HepG2 (cell line): ENCODE data around the gene C9orf50. TPM values are rescaled to one million over a fixed set of nuclear protein-coding genes. Genes with fewer than 3 reads are reported as not detected.

Source experiments
- GZF1 ChIP-seq: sonication (generic); formaldehyde crosslinking; IDR thresholded peaks from 2 replicates; pipeline ENCODE4 v1.5.1; 2020; ENCODE audit warnings: mild to moderate bottlenecking, missing genetic modification reagents
- MAF1 ChIP-seq: sonication (generic); formaldehyde crosslinking; IDR thresholded peaks from 2 replicates; pipeline ENCODE4 v1.5.0; 2020; ENCODE audit warnings: missing genetic modification reagents, borderline replicate concordance
- TP53 ChIP-seq: sonication (generic); formaldehyde crosslinking; conservative IDR thresholded peaks from 2 replicates; pipeline ENCODE4 v1.4.0; 2020; ENCODE audit warnings: missing genetic modification reagents
- ZBTB14 ChIP-seq: sonication (generic); formaldehyde crosslinking; IDR thresholded peaks from 2 replicates; pipeline ENCODE4 v1.4.0; 2020; ENCODE audit warnings: missing genetic modification reagents
- ZKSCAN8 ChIP-seq: IDR thresholded peaks from 2 replicates; pipeline ENCODE4 v1.6.1; 2016; ENCODE audit warnings: borderline replicate concordance, missing genetic modification reagents, missing compliant biosample characterization
- ZNF749 ChIP-seq: sonication (generic); formaldehyde crosslinking; IDR thresholded peaks from 2 replicates; pipeline ENCODE4 v1.8.0; 2022; ENCODE audit warnings: mild to moderate bottlenecking, missing genetic modification reagents, moderate library complexity, borderline replicate concordance
- polyA plus RNA-seq, 8 experiments: library from polyadenylated mRNA; depleted of rRNA in 3 of 8; stranded (reverse) in 7 of 8; unstranded in 1 of 8; fragments of >200 nt; fragmentation: Illumina TruSeq in 4 of 8; extraction: Trizol in 4 of 8; gene quantifications; 2 replicates each; pipeline versions ENCODE4 v1.2.1 to v1.2.3, GENCODE V29; 2011 to 2016; ENCODE audit warnings: low read depth in 4 of 8, missing spikeins in 1 of 8, mixed read lengths in 1 of 8; ENCODE audit not compliant: insufficient read depth in 1 of 8
- total RNA-seq, 5 experiments: library from RNA; depleted of rRNA; stranded (reverse); fragments of >200 nt; fragmentation: Illumina TruSeq; extraction: Trizol; gene quantifications; 2 replicates each; pipeline ENCODE4 v1.2.3, GENCODE V29; 2016; ENCODE audit warnings: low read depth in 1 of 5
- TF ChIP-seq, protein P1 (sequence below): sonication (generic); formaldehyde crosslinking; IDR thresholded peaks from 2 replicates; pipeline ENCODE4 v1.5.1; 2020; ENCODE audit warnings: missing genetic modification reagents, mild to moderate bottlenecking, borderline replicate concordance
- TF ChIP-seq, protein P2 (sequence below): sonication (generic); formaldehyde crosslinking; IDR thresholded peaks from 2 replicates; pipeline ENCODE4 v1.4.0; 2020; ENCODE audit warnings: mild to moderate bottlenecking, missing genetic modification reagents
- TF ChIP-seq, protein P3 (sequence below): sonication (generic); formaldehyde crosslinking; IDR thresholded peaks from 2 replicates; pipeline ENCODE4 v1.5.1; 2020; ENCODE audit warnings: mild to moderate bottlenecking, missing genetic modification reagents, borderline replicate concordance

Gene C9orf50
- total and polyA plus RNA-seq, 2 of the 13 experiments (the other 11 are each of a cell fraction or from before 2014, with no cell fraction given) = not detected

DNA sequence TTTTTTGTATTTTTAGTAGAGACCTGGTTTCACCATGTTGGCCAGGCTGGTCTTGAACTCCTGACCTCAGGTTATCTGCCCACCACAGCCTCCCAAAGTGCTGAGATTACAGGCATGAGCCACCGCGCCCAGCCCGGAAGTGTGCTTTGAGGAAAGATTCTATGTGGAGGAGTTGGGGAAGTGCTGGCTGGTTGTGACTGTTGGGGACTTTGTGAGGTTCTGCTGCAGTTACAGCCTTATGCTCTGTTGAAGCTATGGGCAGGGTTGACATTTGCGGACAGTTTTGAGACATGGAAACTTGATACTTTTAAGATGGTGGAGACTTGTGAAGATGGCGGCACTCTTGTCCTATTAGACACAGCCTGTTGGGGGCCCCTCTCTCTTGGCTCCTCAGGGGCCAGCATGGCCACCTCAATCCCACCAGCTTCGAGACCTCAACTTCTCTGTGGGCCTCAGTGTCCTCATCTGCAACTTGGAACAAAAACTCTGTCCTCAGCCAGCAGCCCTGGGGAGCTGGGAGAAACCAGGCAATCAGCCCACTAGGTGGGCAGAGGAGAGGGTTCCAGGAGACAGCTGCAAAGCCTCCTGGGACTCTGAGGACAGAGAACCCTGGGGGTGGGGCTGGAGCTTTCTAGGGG is 24.9 kb downstream of the C9orf50 start (continued):
- TF ChIP-seq, protein P1, sequence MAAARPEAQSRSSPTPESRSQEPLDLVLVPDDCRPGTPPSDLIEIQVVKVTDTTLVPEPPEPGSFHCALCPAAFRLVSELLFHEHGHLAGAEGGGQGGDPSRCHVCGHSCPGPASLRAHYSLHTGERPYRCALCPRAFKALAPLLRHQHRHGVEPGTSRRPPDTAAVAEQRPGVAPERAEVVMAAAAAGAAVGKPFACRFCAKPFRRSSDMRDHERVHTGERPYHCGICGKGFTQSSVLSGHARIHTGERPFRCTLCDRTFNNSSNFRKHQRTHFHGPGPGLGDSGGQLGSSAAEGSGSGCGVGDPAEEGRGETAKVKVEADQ (CRISPR knock-in tag) = no peak
- TF ChIP-seq ZBTB14 (CRISPR knock-in tag) (no peak), MAF1 (CRISPR knock-in tag) (no peak), TP53 (CRISPR knock-in tag) (no peak), ZNF749 (CRISPR knock-in tag) (no peak), GZF1 (no peak), ZKSCAN8 (CRISPR knock-in tag) (no peak)
- TF ChIP-seq, protein P2, sequence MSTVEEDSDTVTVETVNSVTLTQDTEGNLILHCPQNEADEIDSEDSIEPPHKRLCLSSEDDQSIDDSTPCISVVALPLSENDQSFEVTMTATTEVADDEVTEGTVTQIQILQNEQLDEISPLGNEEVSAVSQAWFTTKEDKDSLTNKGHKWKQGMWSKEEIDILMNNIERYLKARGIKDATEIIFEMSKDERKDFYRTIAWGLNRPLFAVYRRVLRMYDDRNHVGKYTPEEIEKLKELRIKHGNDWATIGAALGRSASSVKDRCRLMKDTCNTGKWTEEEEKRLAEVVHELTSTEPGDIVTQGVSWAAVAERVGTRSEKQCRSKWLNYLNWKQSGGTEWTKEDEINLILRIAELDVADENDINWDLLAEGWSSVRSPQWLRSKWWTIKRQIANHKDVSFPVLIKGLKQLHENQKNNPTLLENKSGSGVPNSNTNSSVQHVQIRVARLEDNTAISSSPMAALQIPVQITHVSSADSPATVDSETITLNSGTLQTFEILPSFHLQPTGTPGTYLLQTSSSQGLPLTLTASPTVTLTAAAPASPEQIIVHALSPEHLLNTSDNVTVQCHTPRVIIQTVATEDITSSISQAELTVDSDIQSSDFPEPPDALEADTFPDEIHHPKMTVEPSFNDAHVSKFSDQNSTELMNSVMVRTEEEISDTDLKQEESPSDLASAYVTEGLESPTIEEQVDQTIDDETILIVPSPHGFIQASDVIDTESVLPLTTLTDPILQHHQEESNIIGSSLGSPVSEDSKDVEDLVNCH (CRISPR knock-in tag) = no peak
- TF ChIP-seq, protein P3, sequence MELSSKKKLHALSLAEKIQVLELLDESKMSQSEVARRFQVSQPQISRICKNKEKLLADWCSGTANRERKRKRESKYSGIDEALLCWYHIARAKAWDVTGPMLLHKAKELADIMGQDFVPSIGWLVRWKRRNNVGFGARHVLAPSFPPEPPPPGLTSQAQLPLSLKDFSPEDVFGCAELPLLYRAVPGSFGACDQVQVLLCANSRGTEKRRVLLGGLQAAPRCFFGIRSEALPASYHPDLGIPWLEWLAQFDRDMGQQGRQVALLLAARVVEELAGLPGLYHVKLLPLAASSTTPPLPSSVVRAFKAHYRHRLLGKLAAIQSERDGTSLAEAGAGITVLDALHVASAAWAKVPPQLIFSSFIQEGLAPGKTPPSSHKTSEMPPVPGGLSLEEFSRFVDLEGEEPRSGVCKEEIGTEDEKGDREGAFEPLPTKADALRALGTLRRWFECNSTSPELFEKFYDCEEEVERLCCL (CRISPR knock-in tag) = no peak
- TF ChIP-seq, all 625 proteins: peak for 8
